Transverse colon (tissue), 4 donors: ENCODE measurements around the gene PDXDC1. TPM values are rescaled to one million over a fixed set of nuclear protein-coding genes. Genes with fewer than 3 reads are reported as not detected.
"Not testable (repeated sequence)": the region's sequence is repeated elsewhere in the genome, so short reads cannot be mapped to it uniquely, and the experiment has no call there.

Experiments
- DNase-seq: peaks from one replicate; pipeline ENCODE4 v3.0.0-alpha.2; 2019
- H3K27ac ChIP-seq, 4 donors: fragments of 200-600 bp; sonication (generic); 2 replicates each; pipeline ENCODE4 v1.5.1; 2016 to 2018; ENCODE audit warnings: inconsistent platforms in 4 of 4
- H3K27me3 ChIP-seq: fragments of 200-600 bp; sonication (generic); 2 replicates; pipeline ENCODE4 v1.5.1; 2017; ENCODE audit warnings: inconsistent platforms
- H3K36me3 ChIP-seq, 4 donors: fragments of 200-600 bp; sonication (generic); 2 replicates each; pipeline ENCODE4 v1.5.1; 2017 to 2019; ENCODE audit warnings: inconsistent platforms in 4 of 4
- H3K4me1 ChIP-seq, 4 donors: fragments of 200-600 bp; sonication (generic); 2 replicates each; pipeline ENCODE4 v1.5.1; 2017 to 2020; ENCODE audit warnings: inconsistent platforms in 4 of 4
- H3K4me3 ChIP-seq, 4 donors: fragments of 200-600 bp; sonication (generic); 1 replicate in 1 of 4; 2 replicates in 3 of 4; pipeline versions ENCODE4 v1.5.1 to v1.6.1; 2017 to 2019; ENCODE audit warnings: inconsistent platforms in 4 of 4
- H3K9me3 ChIP-seq, 2 donors: fragments of 200-600 bp; sonication (generic); 2 replicates each; pipeline ENCODE4 v1.5.1; 2017 to 2019; ENCODE audit warnings: inconsistent platforms in 2 of 2
- POLR2AphosphoS5 ChIP-seq, 3 donors: sonication (generic); formaldehyde crosslinking; IDR thresholded peaks; one replicate each; pipeline ENCODE4 v1.6.1; 2016; ENCODE audit warnings: antibody characterized with exemption in 3 of 3
- WGBS, 2 donors: methylation state at CpG; one replicate each; pipeline ENCODE4 v1.1.5; 2018; ENCODE audit warnings: low coverage in 1 of 2; 5-methylcytosine and 5-hydroxymethylcytosine counted together
- in situ Hi-C, 4 donors: fragments of 200-750 bp; cut with MboI; loops; one replicate each; pipeline versions ENCODE4 v1.15.0 to v1.15.1; 2017; ENCODE audit warnings: low sequenced_read_pairs in 3 of 4, low pct_ligation_motif_present in 1 of 4, low pct_unique_long_range_greater_than_20kb in 1 of 4
- intact Hi-C: fragments of 100-400 bp; cut with DNase I; formaldehyde crosslinking; loops from one replicate; pipeline ENCODE4 v1.15.1; 2023; ENCODE audit warnings: low total_unique reads
- total RNA-seq, 4 donors: library from RNA; depleted of rRNA; stranded (reverse); fragments of >200 nt; gene quantifications; one replicate each; pipeline ENCODE4 v1.1.0, GENCODE V29; 2016
- TF ChIP-seq, protein P1 (sequence below), 5 experiments: fragments of 200-600 bp in 3 of 5; fragments of 450-650 bp in 2 of 5; sonication (generic) in 3 of 5; IDR thresholded peaks; 1 replicate in 2 of 5; 2 replicates in 3 of 5; pipeline ENCODE4 v1.5.1; 2016 to 2017; ENCODE audit warnings: antibody characterized with exemption in 5 of 5, inconsistent platforms in 3 of 5, mild to moderate bottlenecking in 2 of 5, moderate library complexity in 1 of 5

PDXDC1 gene
- total RNA-seq, 4 donors from 2014 or later = 95.8 to 162 (median 133) TPM

DNA sequence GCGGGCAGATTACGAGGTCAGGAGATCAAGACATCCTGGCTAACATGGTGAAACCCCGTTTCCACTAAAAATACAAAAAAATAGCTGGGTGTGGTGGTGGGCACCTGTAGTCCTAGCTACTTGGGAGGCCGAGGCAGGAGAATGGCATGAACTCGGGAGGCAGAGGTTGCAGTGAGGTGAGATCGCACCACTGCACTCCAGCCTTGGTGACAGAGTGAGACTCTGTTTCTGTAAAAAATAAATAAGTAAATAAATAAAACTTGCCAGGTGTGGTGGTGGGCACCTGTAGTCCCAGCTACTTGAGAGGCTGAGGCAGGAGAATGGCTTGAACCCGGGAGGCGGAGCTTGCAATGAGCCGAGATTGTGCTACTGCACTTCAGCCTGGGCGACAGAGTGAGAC lies 38.1 kb downstream of the PDXDC1 start:
- DNase-seq, in situ Hi-C loops, H3K9me3 ChIP-seq, intact Hi-C loops, H3K27ac ChIP-seq, H3K4me3 ChIP-seq, H3K27me3 ChIP-seq: not testable (repeated sequence)
- 94 to 95% methylated on average over 10 of the region's 10 CpGs for WGBS, 2 donors
- Histone ChIP-seq H3K4me1 (peaks cover 0 to 31% (median 7%) of the 10 kb centered on the region in 4 donors), H3K36me3 (peaks cover 0 to 39% (median 13%) of the 10 kb centered on the region in 4 donors)

DNA sequence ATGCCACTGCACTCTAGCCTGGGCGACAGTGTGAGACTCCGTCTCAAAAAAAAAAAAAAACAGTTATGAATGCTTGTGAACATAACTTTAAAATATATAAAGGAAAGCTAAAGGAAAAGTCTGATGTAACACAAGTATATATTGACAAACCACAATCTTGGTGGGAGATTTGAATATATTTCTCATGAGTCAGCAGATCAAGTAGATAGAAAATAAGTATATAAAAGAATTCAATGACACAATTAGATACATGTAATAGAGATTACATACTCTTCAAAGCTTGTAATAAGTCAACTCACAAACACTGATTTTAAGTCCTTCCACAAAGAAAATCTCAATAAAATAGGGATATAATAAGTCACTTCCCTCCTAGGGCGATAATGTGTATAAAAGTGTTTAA lies 40.8 kb downstream of the PDXDC1 start:
- in situ Hi-C loops, H3K27me3 ChIP-seq, H3K27ac ChIP-seq, intact Hi-C loops, H3K4me3 ChIP-seq, DNase-seq, H3K9me3 ChIP-seq: not testable (repeated sequence)
- H3K4me1 ChIP-seq = peaks cover 0 to 31% (median 7%) of the 10 kb centered on the region in 4 donors
- 96 to 98% methylated on average over 2 to 3 of the region's 3 CpGs for WGBS, 2 donors
- peaks cover 0 to 27% (median 12%) of the 10 kb centered on the region in 4 donors for H3K36me3 ChIP-seq

DNA sequence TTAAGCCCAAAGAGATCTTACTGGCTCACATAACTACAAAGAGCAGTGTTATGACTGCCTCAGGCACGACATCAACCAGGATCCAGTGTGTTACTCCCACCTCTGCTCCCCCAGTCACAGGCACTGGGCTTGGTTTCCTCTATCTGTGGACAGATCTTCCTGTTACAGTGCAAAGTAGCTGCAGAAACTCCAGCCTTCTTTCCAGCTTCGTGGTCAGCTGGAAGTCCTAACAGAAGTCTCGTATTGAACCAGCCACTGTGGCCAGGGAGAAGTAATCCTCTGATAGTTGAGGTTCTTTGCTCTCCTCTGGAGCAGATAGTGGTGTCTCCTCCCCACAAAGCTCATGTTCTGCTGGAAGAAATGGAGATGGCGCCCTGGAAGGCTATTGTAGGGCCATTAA lies 41.5 kb downstream of the PDXDC1 start:
- Histone ChIP-seq H3K27ac (peak overlapping the region; percentile 48 to 66 (median 56)), H3K4me1 (peaks cover 0 to 31% (median 7%) of the 10 kb centered on the region in 4 donors), H3K36me3 (peaks cover 0 to 27% (median 8%) of the 10 kb centered on the region in 4 donors)
- in situ Hi-C loops, H3K27me3 ChIP-seq, DNase-seq, H3K9me3 ChIP-seq, H3K4me3 ChIP-seq, intact Hi-C loops: not testable (repeated sequence)
- 80 to 90% methylated on average over 2 to 4 of the region's 4 CpGs for WGBS, 2 donors

DNA sequence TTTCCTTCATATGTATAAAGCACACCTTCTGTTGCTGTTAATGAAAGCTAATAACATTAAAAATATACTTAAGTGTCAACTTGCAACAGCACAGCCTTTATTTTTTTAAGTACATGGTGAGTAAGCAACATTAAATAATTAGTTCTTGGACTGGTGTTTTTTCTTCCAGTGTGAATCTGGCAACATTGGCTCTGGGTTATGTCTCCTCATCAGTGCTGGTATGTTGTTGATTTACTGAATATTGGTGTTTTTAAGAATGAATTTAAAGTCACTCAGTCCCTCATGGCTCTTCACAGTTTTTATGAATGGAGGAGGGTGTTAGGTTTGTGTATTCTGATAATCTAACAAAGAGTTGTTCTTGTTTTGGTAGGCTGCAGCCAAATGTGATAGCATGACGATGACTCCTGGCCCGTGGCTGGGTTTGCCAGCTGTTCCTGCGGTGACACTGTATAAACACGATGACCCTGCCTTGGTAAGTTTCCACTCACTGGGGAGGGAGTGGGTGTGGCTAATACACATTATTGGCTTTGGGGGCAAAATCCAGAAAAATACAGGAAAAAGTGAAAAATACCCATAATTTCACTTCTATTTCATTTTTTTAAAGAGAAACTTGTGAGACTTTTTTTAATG lies 42.2 kb downstream of the PDXDC1 start:
- peak overlapping the region; percentile 48 to 66 (median 56) for H3K27ac ChIP-seq
- H3K9me3 ChIP-seq, H3K4me3 ChIP-seq, H3K27me3 ChIP-seq, DNase-seq, in situ Hi-C loops, intact Hi-C loops: not testable (repeated sequence)
- 18 to 24% methylated on average over 4 of the region's 4 CpGs for WGBS, 2 donors
- peak in 2 of 3 donors; percentile 69 to 71 for TF ChIP-seq POLR2AphosphoS5 (IDR thresholded peaks at IDR 0.05)
- peaks cover 0 to 27% (median 7%) of the 10 kb centered on the region in 4 donors for H3K36me3 ChIP-seq
- H3K4me1 ChIP-seq = peaks cover 0 to 31% (median 7%) of the 10 kb centered on the region in 4 donors

DNA sequence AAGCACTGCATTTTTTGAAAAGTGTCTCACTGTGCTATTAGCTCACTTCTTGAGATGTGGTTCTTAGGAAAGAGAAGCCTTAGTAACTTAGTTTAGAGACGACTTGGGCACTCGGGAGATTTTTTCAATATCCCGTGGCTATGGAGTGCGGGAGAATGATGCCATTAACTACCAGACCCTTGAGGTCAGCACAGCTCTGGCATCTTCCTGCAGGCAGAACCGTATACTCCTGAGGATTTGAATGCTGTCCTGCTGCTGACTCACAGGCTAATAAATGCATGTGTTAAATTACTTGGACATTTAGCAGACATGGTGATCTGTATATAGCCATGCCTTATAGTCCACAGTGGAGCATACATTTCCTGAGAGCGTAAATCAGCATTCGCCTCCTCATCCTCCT lies 46.6 kb downstream of the PDXDC1 start:
- H3K27me3 ChIP-seq, in situ Hi-C loops, DNase-seq, H3K4me3 ChIP-seq, H3K9me3 ChIP-seq, intact Hi-C loops: not testable (repeated sequence)
- H3K36me3 ChIP-seq = peaks cover 0 to 39% (median 10%) of the 10 kb centered on the region in 4 donors
- peaks cover 0 to 23% (median 3%) of the 10 kb centered on the region in 4 donors for H3K4me1 ChIP-seq
- 75 to 81% methylated on average over 7 of the region's 7 CpGs for WGBS, 2 donors
- TF ChIP-seq POLR2AphosphoS5 (IDR thresholded peaks at IDR 0.05) = peak in 1 of 3 donors; percentile 27
- peak overlapping the region in 2 of 4 donors; percentile 1 to 3 for H3K27ac ChIP-seq

DNA sequence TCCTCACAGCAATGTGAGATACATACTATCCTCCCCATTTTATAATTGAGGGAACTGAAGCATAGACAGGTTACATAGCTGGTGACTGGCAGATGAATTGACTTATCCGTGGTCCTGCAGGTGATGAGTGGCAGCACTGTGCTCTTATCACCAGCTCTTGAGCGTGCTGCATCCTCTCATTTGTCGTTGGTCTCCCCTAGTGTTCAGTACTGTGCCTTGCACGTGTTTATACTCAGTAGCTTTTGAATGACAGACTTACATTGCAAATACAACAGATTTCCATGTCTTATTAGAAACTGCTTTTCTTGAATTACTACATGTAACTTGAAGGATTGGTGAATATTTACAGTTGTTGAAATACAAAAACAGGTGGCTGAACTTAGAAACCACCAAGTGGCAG lies 47.4 kb downstream of the PDXDC1 start:
- H3K27me3 ChIP-seq, intact Hi-C loops, H3K4me3 ChIP-seq, H3K9me3 ChIP-seq, in situ Hi-C loops: not testable (repeated sequence)
- Histone ChIP-seq H3K27ac (peak overlapping the region in 2 of 4 donors; percentile 1 to 3), H3K36me3 (peaks cover 0 to 34% (median 7%) of the 10 kb centered on the region in 4 donors), H3K4me1 (peaks cover 0 to 15% (median 1%) of the 10 kb centered on the region in 4 donors)
- DNase-seq = peak; percentile 46
- TF ChIP-seq, protein P1, sequence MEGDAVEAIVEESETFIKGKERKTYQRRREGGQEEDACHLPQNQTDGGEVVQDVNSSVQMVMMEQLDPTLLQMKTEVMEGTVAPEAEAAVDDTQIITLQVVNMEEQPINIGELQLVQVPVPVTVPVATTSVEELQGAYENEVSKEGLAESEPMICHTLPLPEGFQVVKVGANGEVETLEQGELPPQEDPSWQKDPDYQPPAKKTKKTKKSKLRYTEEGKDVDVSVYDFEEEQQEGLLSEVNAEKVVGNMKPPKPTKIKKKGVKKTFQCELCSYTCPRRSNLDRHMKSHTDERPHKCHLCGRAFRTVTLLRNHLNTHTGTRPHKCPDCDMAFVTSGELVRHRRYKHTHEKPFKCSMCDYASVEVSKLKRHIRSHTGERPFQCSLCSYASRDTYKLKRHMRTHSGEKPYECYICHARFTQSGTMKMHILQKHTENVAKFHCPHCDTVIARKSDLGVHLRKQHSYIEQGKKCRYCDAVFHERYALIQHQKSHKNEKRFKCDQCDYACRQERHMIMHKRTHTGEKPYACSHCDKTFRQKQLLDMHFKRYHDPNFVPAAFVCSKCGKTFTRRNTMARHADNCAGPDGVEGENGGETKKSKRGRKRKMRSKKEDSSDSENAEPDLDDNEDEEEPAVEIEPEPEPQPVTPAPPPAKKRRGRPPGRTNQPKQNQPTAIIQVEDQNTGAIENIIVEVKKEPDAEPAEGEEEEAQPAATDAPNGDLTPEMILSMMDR (IDR thresholded peaks at IDR 0.05) = peak; percentile 21 to 65 (median 55)
- 26 to 35% methylated on average over 4 of the region's 4 CpGs for WGBS, 2 donors

DNA sequence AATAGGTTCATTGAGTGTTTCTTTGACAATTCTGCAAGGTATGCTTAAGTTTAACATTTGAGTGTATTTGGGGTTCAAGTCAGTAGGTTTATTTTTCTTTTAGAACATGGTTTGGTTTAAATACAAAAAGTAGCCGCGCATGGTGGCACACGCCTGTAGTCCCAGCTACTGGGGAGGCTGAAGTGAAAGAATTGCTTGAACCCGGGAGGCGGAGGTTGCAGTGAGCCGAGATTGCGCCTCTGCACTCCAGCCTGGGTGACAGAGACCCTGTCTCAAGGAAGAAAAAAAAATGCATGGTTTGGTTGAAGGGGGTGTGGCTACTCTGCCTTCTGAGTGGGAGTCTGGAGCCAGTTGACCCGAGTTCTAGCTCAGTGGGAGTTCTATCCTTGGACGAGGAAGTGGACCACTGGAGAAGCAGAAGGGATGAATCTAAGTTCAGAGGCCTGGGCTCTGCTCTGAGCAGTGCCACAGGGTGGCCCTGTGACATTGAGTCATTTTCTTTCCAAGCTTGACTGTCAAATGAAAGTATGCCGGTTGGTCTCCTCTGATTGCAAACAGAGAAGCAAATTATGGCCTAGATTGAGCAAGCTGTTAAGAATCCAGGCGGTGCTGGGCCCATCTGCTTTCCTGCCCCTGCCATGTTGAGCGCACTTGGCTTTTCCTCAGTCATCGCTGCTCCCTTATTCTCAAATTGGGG lies 48.7 kb downstream of the PDXDC1 start:
- H3K36me3 ChIP-seq = peaks cover 0 to 31% (median 7%) of the 10 kb centered on the region in 4 donors
- H3K9me3 ChIP-seq, in situ Hi-C loops, DNase-seq, H3K27me3 ChIP-seq, H3K4me3 ChIP-seq, intact Hi-C loops: not testable (repeated sequence)
- peaks cover 0 to 12% (median 1%) of the 10 kb centered on the region in 4 donors for H3K4me1 ChIP-seq
- 88 to 92% methylated on average over 12 to 13 of the region's 13 CpGs for WGBS, 2 donors
- H3K27ac ChIP-seq = peak overlapping the region in 2 of 4 donors; percentile 3 to 7

DNA sequence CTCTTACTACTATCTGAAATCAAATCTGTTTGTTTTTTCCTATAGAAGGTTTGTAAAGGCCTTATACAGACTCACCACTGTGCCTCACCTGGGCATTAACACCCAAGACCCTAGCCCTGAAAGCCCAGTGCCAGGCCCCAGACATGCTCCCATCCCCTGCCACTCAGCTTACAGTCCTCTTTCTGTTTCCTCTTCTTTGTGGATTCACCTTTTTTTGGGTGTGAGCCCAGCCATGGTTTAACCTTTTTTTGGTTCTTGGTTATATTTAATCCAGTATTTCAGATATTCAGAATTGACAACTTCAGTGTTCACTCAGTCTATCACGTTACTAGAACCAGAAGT lies 50.0 kb downstream of the PDXDC1 start:
- H3K4me3 ChIP-seq, H3K9me3 ChIP-seq, H3K27me3 ChIP-seq, intact Hi-C loops, DNase-seq, in situ Hi-C loops: not testable (repeated sequence)
- Histone ChIP-seq H3K36me3 (peaks cover 0 to 26% (median 9%) of the 10 kb centered on the region in 4 donors), H3K4me1 (peaks cover 0 to 12% (median 1%) of the 10 kb centered on the region in 4 donors), H3K27ac (peak overlapping the region; percentile 46 to 74 (median 66))
- WGBS, 2 donors = 70 to 85% methylated on average over 1 of the region's 1 CpG

DNA sequence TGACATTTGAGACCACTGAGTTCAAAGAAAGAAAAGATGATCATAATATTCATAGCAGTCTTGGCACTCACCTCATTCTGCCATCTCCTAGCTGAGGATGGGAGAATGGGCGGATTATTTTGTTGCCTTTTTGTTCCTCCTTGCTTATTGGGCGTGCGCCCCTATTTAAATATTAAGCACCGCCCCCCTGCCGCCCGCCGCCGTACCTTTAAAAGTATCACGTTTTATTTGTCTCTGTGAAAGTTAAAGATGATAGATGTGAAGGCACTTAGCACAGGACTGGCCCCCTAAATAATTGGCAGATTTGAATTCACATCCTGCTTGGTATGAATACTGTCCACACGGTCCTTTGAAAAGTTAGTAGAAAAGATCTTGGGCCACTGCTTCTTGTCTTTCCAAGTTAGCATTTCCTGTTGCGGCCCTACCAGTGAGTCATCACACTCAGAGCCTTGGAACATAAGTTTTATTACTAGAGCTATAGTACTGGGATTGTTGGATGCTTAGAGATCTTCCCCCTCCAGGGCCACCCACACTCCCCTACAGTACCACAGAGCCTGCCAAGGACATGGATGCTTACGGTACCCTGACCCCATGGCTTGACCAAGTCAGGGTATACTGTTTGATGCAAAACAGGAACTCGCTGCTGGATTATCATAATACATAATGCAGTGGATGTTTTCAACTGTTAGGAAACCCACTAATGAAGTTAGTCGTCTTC lies 50.6 kb downstream of the PDXDC1 start:
- H3K4me3 ChIP-seq, intact Hi-C loops, DNase-seq, in situ Hi-C loops, H3K27me3 ChIP-seq, H3K9me3 ChIP-seq: not testable (repeated sequence)
- Histone ChIP-seq H3K36me3 (peaks cover 0 to 26% (median 11%) of the 10 kb centered on the region in 4 donors), H3K27ac (peak overlapping the region; percentile 46 to 74 (median 66)), H3K4me1 (peaks cover 0 to 12% (median 1%) of the 10 kb centered on the region in 4 donors)
- 66 to 80% methylated on average over 13 to 14 of the region's 14 CpGs for WGBS, 2 donors
